Type B pancreatic cell (in vitro differentiated cells): ENCODE data around the gene RBPJL. TPM values are rescaled to one million over a fixed set of nuclear protein-coding genes. Genes with fewer than 3 reads are reported as not detected.
A peak's percentile ranks its signal among the peaks of the same experiment; 100 is the strongest.

Experiments
- DNase-seq: peaks from one replicate; pipeline ENCODE4 v3.0.0; 2021; ENCODE audit warnings: mixed read lengths; ENCODE audit not compliant: unreplicated experiment; ENCODE audit errors: extremely low spot score
- H3K27ac Mint-ChIP-seq: 2 replicates; pipeline ENCODE4 v1.8.0; 2021; ENCODE audit warnings: mild to moderate bottlenecking, mixed read lengths
- H3K27me3 Mint-ChIP-seq: 2 replicates; pipeline ENCODE4 v1.8.0; 2021; ENCODE audit warnings: mixed read lengths
- H3K36me3 Mint-ChIP-seq: 2 replicates; pipeline ENCODE4 v1.8.0; 2021; ENCODE audit warnings: mixed read lengths
- H3K4me1 Mint-ChIP-seq: one replicate; pipeline ENCODE4 v1.8.0; 2021; ENCODE audit warnings: mixed read lengths; ENCODE audit not compliant: unreplicated experiment
- H3K4me3 Mint-ChIP-seq: 2 replicates; pipeline ENCODE4 v1.8.0; 2021; ENCODE audit warnings: mild to moderate bottlenecking, mixed read lengths
- H3K9me3 Mint-ChIP-seq: 2 replicates; pipeline ENCODE4 v1.8.0; 2021; ENCODE audit warnings: mixed read lengths
- total RNA-seq: library from RNA; stranded (reverse); gene quantifications from 2 replicates; pipeline ENCODE4 v1.2.1, GENCODE V29; 2021; ENCODE audit warnings: low replicate concordance
- TF ChIP-seq, protein P1 (sequence below): fragments of 200-600 bp; sonication (generic); conservative IDR thresholded peaks from 2 replicates; pipeline ENCODE4 v1.5.0; 2021; ENCODE audit warnings: antibody characterized with exemption, mild to moderate bottlenecking

The RBPJL gene
- total RNA-seq, 1 donor from 2014 or later = not detected

DNA sequence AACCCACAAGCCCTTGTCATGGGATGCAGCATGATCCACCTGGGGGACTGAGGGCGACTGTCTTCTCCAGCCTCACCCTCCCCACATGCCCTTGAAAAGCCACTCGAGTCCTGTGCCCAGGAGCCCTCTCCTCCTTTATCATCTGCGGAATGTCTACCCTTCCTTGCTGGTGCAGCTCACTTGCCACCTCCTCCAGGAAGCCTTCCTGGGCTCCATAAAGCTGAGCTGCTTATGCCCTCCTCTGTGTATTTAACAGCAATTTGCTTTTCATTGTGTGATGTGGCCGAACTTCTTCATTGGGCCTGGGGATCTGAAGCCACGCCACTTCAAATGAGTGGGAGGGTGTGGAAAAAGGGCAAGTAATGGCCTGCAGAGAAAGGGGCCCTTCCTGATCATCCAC lies 17.8 kb upstream of the RBPJL start:
- Mint-ChIP-seq H3K27me3 (peaks cover 49% of the 10 kb centered on the region), H3K36me3 (no peaks in the 10 kb centered on the region), H3K4me3 (no peak overlapping the region), H3K27ac (no peak overlapping the region), H3K9me3 (no peaks in the 10 kb centered on the region), H3K4me1 (peaks cover 13% of the 10 kb centered on the region)
- no peak for DNase-seq
- TF ChIP-seq, protein P1, sequence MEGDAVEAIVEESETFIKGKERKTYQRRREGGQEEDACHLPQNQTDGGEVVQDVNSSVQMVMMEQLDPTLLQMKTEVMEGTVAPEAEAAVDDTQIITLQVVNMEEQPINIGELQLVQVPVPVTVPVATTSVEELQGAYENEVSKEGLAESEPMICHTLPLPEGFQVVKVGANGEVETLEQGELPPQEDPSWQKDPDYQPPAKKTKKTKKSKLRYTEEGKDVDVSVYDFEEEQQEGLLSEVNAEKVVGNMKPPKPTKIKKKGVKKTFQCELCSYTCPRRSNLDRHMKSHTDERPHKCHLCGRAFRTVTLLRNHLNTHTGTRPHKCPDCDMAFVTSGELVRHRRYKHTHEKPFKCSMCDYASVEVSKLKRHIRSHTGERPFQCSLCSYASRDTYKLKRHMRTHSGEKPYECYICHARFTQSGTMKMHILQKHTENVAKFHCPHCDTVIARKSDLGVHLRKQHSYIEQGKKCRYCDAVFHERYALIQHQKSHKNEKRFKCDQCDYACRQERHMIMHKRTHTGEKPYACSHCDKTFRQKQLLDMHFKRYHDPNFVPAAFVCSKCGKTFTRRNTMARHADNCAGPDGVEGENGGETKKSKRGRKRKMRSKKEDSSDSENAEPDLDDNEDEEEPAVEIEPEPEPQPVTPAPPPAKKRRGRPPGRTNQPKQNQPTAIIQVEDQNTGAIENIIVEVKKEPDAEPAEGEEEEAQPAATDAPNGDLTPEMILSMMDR = no peak

DNA sequence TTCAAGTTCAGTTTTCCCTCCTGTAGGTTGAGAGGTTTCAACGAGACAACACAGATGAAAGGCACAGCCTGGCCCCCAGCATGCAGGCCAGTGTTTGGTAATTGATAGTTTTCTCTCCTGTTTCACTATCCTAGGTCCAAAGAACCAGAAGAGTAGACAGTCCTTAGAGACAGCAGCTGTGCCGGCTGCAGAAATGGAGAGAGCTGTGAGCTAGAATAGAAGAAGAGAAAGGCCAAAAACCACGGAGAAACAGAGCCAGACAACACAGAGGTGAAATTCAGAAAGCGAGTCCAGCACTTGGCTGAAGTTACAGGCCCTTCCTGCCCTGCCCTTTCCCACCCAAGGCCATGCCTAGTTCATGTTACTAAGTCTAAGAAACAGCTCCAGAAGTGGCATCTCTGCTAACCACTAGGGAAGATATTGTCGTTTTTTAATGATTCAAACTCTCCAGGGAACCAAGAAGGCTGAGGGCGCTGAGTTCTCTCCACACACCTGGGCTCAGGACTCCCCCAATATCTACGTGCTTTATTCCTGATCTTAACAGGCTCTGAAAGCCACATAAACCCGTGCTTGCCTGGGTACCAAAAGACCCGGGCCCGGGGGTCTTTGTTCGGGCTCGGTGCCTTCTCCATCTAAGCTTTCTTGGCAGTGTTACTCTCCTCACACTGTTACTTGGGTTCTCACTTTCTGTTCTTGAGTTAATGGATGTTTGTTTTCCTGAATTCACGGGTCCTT lies 16.5 kb upstream of the RBPJL start:
- no peak overlapping the region for H3K4me3 Mint-ChIP-seq
- H3K27me3 Mint-ChIP-seq = peaks cover 49% of the 10 kb centered on the region
- no peak overlapping the region for H3K27ac Mint-ChIP-seq
- H3K9me3 Mint-ChIP-seq = no peaks in the 10 kb centered on the region
- DNase-seq = no peak
- TF ChIP-seq, protein P1 = no peak
- H3K4me1 Mint-ChIP-seq = peaks cover 15% of the 10 kb centered on the region
- no peaks in the 10 kb centered on the region for H3K36me3 Mint-ChIP-seq

DNA sequence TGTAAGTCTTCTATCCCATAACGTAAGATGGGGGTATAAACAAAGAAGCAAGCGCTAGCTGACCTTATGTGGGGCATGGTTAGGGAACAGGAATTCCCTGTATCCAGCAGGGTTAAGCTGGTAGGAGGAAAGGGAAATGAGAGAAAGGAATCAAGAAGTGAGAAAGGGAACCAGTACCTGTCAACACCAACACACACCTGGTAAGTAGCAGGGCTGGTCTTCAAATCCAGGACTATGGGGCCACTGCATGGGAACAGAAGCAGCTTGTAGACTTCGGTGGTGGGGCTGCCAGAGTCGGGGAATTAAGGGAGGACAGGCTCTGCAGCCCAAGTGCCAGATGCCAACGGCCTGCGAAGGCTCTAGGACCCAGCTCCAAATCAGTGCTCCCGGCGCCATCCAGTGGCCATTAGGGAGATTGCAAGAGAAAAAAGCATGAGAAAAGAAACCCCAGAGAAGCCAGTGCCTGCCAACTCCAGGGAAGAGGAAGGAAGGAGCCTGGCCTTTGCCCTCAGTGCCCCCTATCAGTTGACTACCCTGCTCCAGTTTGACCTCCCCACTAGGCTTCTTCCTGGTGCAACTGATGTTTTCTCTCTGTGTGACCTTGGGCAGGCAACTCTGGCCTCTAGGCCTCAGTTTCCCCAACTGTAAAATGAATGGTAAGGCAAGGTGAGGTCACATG lies 15.8 kb upstream of the RBPJL start:
- no peaks in the 10 kb centered on the region for H3K36me3 Mint-ChIP-seq
- peaks cover 15% of the 10 kb centered on the region for H3K4me1 Mint-ChIP-seq
- peak overlapping the region; percentile 38 for H3K4me3 Mint-ChIP-seq

DNA sequence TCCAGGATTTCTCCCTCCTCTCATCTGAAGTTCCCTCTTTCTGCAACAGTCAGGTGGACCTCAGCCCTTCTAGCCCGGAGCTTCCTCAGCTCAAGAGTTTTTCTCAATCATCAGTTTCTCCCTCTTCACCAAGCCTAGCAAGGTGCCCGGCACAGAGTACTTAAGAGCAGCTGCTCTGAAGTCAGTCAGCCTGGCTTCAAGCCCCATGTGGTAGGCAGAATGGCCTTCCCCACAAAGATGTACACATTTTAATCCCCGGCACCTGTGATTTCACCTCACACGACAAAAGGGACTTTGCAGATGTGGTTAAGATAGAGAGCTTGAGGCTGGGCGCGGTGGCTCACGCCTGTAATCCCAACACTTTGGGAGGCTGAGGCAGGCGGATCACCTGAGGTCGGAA lies 15.1 kb upstream of the RBPJL start:
- Mint-ChIP-seq H3K36me3 (no peaks in the 10 kb centered on the region), H3K4me3 (peak overlapping the region; percentile 38), H3K27ac (no peak overlapping the region), H3K4me1 (peaks cover 15% of the 10 kb centered on the region), H3K9me3 (no peaks in the 10 kb centered on the region), H3K27me3 (peaks cover 49% of the 10 kb centered on the region)
- no peak for DNase-seq
- TF ChIP-seq, protein P1 = no peak

More for the DNA sequence above, 15.8 kb upstream of the RBPJL start:
- Mint-ChIP-seq H3K9me3 (no peaks in the 10 kb centered on the region), H3K27me3 (peaks cover 49% of the 10 kb centered on the region), H3K27ac (peak overlapping the region; percentile 27)
- DNase-seq = peak; percentile 84
- TF ChIP-seq, protein P1 = peak; percentile 89

DNA sequence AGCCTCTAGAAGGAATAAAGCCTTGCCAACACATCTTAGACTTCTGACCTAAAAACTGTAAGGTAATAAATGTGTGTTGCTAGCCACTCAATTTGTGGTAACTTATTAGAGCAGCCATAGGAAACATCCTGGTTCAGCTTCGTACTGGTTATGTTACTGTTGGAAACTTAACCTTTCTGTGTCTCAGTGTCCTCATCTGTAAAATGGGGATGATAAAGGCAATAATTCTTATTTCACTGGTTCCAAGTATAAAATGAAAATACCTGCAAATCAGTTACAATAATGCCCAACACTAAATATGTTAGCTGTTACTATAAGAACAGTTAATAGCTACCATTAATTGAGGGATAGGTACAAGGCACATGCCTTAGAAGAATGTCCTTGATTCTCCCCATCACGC lies 14.3 kb upstream of the RBPJL start:
- H3K36me3 Mint-ChIP-seq = no peaks in the 10 kb centered on the region
- peaks cover 49% of the 10 kb centered on the region for H3K27me3 Mint-ChIP-seq
- H3K4me3 Mint-ChIP-seq = peak overlapping the region; percentile 84
- TF ChIP-seq, protein P1 = no peak
- peaks cover 15% of the 10 kb centered on the region for H3K4me1 Mint-ChIP-seq
- no peaks in the 10 kb centered on the region for H3K9me3 Mint-ChIP-seq
- DNase-seq = no peak
- no peak overlapping the region for H3K27ac Mint-ChIP-seq
